SU-DHL-6 (cell line): ENCODE results near the gene SORCS2.

Source experiments
- H2AFZ ChIP-seq: fragments of 200-600 bp; sonication (generic); 2 replicates; pipeline ENCODE4 v1.6.1; 2014; ENCODE audit warnings: low read depth, mild to moderate bottlenecking, moderate library complexity, mixed read lengths, antibody characterized with exemption, low read length; ENCODE audit not compliant: severe bottlenecking
- H3F3A ChIP-seq: fragments of 200-600 bp; shearing (Covaris generic); 2 replicates; pipeline ENCODE4 v1.6.0; 2016; ENCODE audit warnings: antibody characterized with exemption, mild to moderate bottlenecking; ENCODE audit not compliant: insufficient read depth
- H3K27ac ChIP-seq: fragments of 200-600 bp; sonication (generic); 2 replicates; pipeline ENCODE4 v1.5.1; 2016; ENCODE audit warnings: low read depth, mild to moderate bottlenecking, low read length, moderate library complexity, mixed read lengths
- H3K27me3 ChIP-seq: fragments of 200-600 bp; sonication (generic), shearing (Covaris generic); 2 replicates; pipeline ENCODE4 v1.6.0; 2014; ENCODE audit warnings: mild to moderate bottlenecking, low read length
- H3K36me3 ChIP-seq: fragments of 200-600 bp; sonication (generic); 2 replicates; pipeline ENCODE4 v1.6.1; 2014; ENCODE audit warnings: mild to moderate bottlenecking, low read length, mixed read lengths
- H3K4me2 ChIP-seq: fragments of 300-600, 200-600 bp; shearing (Covaris generic), sonication (generic); 2 replicates; pipeline ENCODE4 v1.6.0; 2014; ENCODE audit warnings: low read length, low read depth, mild to moderate bottlenecking; ENCODE audit not compliant: poor library complexity, severe bottlenecking
- H3K4me3 ChIP-seq: fragments of 200-600 bp; sonication (generic); 2 replicates; pipeline ENCODE4 v1.5.1; 2014; ENCODE audit warnings: antibody characterized with exemption, low read length, mild to moderate bottlenecking, mixed read lengths; ENCODE audit not compliant: insufficient read depth, poor library complexity, severe bottlenecking
- H3K79me2 ChIP-seq: fragments of 200-600 bp; sonication (generic); 2 replicates; pipeline ENCODE4 v1.6.1; 2014; ENCODE audit warnings: mild to moderate bottlenecking, low read length, moderate library complexity; ENCODE audit not compliant: insufficient read depth
- H3K9ac ChIP-seq: fragments of 200-600 bp; sonication (generic); 2 replicates; pipeline ENCODE4 v1.7.0; 2014; ENCODE audit warnings: mild to moderate bottlenecking, low read length
- H3K9me2 ChIP-seq: fragments of 200-600 bp; sonication (generic); replicated peaks from 2 replicates; pipeline ENCODE4 v1.6.1; 2014; ENCODE audit warnings: low read length; ENCODE audit not compliant: insufficient read depth
- H3K9me3 ChIP-seq: fragments of 200-600 bp; sonication (generic); 2 replicates; pipeline ENCODE4 v1.6.1; 2014; ENCODE audit warnings: low read length, mixed read lengths; ENCODE audit not compliant: insufficient read depth
- H4K20me1 ChIP-seq: fragments of 200-600 bp; sonication (generic); 2 replicates; pipeline ENCODE4 v1.6.1; 2014; ENCODE audit warnings: low read depth, mild to moderate bottlenecking, antibody characterized with exemption, low read length, moderate library complexity, mixed read lengths
- EZH2phosphoT487 ChIP-seq: fragments of 200-600 bp; sonication (generic), shearing (Covaris generic); conservative IDR thresholded peaks from 2 replicates; pipeline ENCODE4 v1.6.1; 2018; ENCODE audit warnings: mild to moderate bottlenecking, antibody characterized with exemption, low read length, moderate library complexity, mixed read lengths
- TF ChIP-seq, protein P1 (sequence below): fragments of 200-600 bp; sonication (generic); IDR thresholded peaks from one replicate; pipeline ENCODE4 v1.5.1; 2017; ENCODE audit warnings: antibody characterized with exemption, mild to moderate bottlenecking, low read length, moderate library complexity; ENCODE audit not compliant: insufficient read depth, poor library complexity, severe bottlenecking

SORCS2 gene

DNA sequence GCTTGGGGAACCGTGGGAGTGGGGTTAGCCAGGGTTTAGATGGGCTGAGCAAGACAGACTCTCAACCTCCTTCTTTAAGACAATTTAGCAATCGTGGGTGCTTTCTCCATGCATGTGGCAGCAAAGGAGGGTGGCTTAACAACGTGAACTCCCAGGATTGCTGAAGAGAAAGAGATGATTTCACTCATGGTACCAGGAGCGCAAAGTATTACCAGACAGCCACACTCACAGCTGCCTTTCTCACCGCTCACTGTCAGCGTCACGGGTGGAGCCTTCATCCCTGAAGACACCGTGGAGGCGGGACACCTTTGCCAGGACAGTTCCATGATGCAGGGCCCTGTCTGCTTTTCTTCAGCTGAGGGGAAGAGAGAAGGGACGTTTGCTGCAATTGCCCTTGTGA, 454.8 kb downstream of the SORCS2 start:
- Histone ChIP-seq H3K27me3 (no peaks in the 10 kb centered on the region), H3F3A (no peaks in the 10 kb centered on the region), H3K36me3 (no peaks in the 10 kb centered on the region), H3K79me2 (no peaks in the 10 kb centered on the region), H3K9ac (no peak overlapping the region), H3K9me2 (no peaks in the 10 kb centered on the region), H3K27ac (no peak overlapping the region), H4K20me1 (no peaks in the 10 kb centered on the region), H3K4me3 (no peak overlapping the region), H3K9me3 (no peaks in the 10 kb centered on the region), H3K4me2 (no peak overlapping the region), H2AFZ (no peak overlapping the region)
- TF ChIP-seq, protein P1, sequence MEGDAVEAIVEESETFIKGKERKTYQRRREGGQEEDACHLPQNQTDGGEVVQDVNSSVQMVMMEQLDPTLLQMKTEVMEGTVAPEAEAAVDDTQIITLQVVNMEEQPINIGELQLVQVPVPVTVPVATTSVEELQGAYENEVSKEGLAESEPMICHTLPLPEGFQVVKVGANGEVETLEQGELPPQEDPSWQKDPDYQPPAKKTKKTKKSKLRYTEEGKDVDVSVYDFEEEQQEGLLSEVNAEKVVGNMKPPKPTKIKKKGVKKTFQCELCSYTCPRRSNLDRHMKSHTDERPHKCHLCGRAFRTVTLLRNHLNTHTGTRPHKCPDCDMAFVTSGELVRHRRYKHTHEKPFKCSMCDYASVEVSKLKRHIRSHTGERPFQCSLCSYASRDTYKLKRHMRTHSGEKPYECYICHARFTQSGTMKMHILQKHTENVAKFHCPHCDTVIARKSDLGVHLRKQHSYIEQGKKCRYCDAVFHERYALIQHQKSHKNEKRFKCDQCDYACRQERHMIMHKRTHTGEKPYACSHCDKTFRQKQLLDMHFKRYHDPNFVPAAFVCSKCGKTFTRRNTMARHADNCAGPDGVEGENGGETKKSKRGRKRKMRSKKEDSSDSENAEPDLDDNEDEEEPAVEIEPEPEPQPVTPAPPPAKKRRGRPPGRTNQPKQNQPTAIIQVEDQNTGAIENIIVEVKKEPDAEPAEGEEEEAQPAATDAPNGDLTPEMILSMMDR: no peak

DNA sequence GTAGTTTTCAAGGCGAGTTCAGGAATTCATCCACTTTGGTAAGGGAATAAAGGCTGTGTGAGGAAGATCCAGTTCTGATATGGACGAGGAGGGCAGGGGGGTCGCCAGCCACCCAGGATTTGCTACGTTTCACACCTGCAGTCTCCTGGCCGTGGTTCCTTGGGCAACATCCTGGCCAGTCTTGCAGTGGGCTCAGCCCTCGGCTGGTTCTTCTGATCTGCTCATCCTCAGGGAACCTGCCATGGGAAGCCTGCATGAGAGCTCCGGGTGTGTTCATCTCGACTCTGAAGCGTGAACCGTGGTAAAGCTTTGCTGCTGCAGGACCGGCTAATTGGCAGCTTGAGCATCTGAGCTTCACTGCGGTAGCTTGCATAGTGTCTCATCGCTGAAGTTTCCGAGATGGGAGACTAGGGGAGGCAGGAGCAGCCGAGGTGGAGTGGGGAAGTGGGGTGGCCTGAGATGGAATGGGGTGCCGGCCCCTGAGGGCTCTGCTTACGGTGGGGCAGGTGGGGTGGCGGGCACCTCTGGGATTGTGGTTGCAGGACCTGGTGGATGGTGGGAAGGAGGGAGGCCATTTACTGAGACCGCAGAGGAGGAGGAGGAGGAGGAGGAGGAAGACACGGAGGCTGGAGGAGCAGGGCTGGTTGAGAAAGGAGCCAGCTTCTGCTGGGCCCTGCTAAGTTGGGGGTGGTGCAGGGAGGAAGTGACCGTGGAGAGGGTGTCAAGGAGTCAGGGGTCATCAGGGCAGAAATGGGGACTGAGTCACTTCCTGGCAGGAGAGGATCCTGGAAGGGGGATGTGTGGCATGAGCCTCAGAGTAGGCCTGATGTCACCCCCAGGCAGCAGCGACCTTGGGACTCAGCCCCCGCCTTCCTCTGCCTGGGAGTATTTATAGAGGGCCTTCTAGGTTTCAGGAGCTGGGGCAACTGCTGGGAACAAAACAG, 455.5 kb downstream of the SORCS2 start:
- TF ChIP-seq EZH2phosphoT487: no peak
- TF ChIP-seq, protein P1: no peak
- Histone ChIP-seq H4K20me1 (no peaks in the 10 kb centered on the region), H3K27me3 (no peaks in the 10 kb centered on the region), H3K27ac (no peak overlapping the region), H3K36me3 (no peaks in the 10 kb centered on the region), H3K9me3 (no peaks in the 10 kb centered on the region), H2AFZ (no peak overlapping the region), H3K4me2 (no peak overlapping the region), H3K4me3 (no peak overlapping the region), H3K9ac (no peak overlapping the region), H3K9me2 (no peaks in the 10 kb centered on the region), H3F3A (no peaks in the 10 kb centered on the region), H3K79me2 (no peaks in the 10 kb centered on the region)

DNA sequence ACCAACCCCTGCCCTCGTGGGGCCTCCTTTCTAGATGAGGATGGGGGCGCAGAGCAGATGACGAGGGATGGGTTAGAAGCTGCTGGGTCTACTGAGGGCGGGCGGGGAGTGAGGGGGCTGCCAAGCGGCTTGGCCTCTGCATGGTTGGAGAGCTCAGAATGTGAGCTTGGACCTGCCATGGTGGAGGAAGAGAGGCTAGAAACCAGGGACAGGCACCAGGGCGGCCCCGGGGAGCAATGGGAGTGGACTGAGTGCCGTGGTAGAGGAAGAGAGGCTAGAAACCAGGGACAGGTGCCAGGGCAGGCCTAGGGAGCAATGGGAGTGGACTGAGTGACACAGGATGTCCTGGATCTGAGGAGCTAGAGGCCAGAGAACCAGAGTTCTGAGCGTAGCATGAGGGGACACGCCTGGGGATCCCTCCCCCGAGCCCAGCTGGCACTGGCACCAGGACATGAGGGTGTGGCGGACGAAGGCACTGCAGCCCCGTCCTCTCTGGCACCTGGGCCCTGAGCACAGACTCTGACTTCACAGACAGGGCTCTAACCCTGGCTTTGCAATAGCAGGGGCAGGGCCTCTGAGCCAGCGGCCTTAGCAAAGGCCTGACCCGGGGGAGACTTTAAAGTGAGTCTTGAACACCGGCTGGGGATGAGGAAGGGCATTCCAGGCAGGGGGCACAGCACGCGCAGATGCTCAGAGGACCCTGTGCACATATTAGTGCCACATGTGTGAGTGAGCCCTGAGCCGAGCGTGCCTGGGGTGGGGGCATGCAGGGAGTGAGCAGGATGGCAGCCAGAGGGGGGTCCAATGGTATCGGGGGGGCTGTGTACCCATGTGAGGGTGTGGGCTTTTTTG, 456.4 kb downstream of the SORCS2 start:
- Histone ChIP-seq H3K9me2 (no peaks in the 10 kb centered on the region), H3K27me3 (no peaks in the 10 kb centered on the region), H3K27ac (no peak overlapping the region), H4K20me1 (no peaks in the 10 kb centered on the region), H2AFZ (no peak overlapping the region), H3K36me3 (no peaks in the 10 kb centered on the region), H3K4me3 (no peak overlapping the region), H3K9ac (no peak overlapping the region), H3F3A (no peaks in the 10 kb centered on the region), H3K4me2 (no peak overlapping the region), H3K9me3 (no peaks in the 10 kb centered on the region), H3K79me2 (no peaks in the 10 kb centered on the region)
- TF ChIP-seq EZH2phosphoT487: no peak
- TF ChIP-seq, protein P1: no peak
